Measurements from ENCODE around the gene LUC7L. TPM values are rescaled to one million over a fixed set of nuclear protein-coding genes. Genes with fewer than 3 reads are reported as not detected.
A peak's percentile ranks its signal among the peaks of the same experiment; 100 is the strongest.

Gene LUC7L
- total and polyA plus RNA-seq, 2 of the 8 experiments (the other 6 are each of a cell fraction or from before 2014, with no cell fraction given): 49.7 to 129 TPM

DNA sequence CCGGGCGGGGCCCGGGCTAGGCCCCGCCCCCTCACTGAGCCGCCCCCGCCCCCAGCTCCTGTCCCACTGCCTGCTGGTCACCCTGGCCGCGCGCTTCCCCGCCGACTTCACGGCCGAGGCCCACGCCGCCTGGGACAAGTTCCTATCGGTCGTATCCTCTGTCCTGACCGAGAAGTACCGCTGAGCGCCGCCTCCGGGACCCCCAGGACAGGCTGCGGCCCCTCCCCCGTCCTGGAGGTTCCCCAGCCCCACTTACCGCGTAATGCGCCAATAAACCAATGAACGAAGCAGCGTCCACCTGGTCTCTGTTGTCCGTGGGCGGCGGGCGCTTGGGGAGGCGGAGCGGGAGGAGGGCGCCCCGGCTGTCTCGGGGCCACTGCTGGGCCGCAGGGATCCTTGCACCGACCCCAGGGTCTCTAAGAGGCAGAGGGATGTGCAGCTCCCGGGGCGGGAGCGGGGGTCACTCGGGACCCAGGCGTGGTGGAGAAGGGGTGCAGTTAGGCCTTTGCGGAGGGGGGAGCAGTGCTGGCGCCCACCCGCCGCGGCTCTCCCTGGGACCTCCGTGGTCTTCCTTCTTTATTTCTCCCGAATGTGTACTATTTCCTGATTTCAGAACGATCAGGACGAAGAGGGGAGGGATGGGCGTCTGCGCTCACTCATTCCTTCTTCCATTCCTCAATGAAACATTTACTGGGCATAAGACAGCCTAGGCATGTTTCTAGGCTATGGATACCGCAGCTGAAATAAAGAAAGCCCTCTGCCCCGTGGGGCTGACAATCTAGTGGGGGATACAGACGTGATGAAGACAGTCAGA is 74.8 kb downstream of the LUC7L start:
- no peak overlapping the region for H3K56ac ChIP-seq (replicated peaks; ENCODE audit: insufficient read length, low read depth, low read length)
- no peak overlapping the region for H2BK15ac ChIP-seq (ENCODE audit: low read length)
- H3K36me3 ChIP-seq (ENCODE audit: control insufficient read depth in 2 of 4, insufficient read depth in 4 of 4, low read length in 3 of 4): no peaks in the 10 kb centered on the region
- no peak overlapping the region for H3K23ac ChIP-seq (ENCODE audit: insufficient read length)
- no peak overlapping the region for H3K18ac ChIP-seq (ENCODE audit: extremely low read depth, low read length)
- H3K4me1 ChIP-seq (replicated peaks in 1 of 4; ENCODE audit: control insufficient read depth in 3 of 4, insufficient read depth in 4 of 4, low read length in 3 of 4): peaks cover 0 to 2% (median 0%) of the 10 kb centered on the region in 4 experiments; a peak in 2 of 7 replicates
- no peak overlapping the region for H2AK5ac ChIP-seq (ENCODE audit: low read depth, low read length)
- no peak overlapping the region for H4K8ac ChIP-seq (ENCODE audit: extremely low read depth, insufficient read depth, low read length)
- H3K79me2 ChIP-seq (ENCODE audit: control insufficient read depth in 1 of 2, insufficient read depth in 2 of 2, low read length in 2 of 2): no peaks in the 10 kb centered on the region
- no peak overlapping the region for H2BK5ac ChIP-seq (ENCODE audit: low read depth, low read length)
- no peaks in the 10 kb centered on the region for H3K79me1 ChIP-seq (ENCODE audit: low read depth, low read length)
- no peak for FAIRE-seq
- no peak overlapping the region for H2BK20ac ChIP-seq (ENCODE audit: low read length)
- no peak overlapping the region for H4K5ac ChIP-seq (ENCODE audit: insufficient read length, low read depth, low read length)
- DNase-seq (ENCODE audit: low read depth in 1 of 2, low spot score in 2 of 2): peak in 1 of 2 experiments; percentile 81
- H3K4me3 ChIP-seq (ENCODE audit: extremely low read depth in 1 of 4, insufficient read depth in 2 of 4, low read depth in 3 of 4, low read length in 4 of 4): peak overlapping the region; percentile 53 to 69 (median 60)
- H3K27ac ChIP-seq (ENCODE audit: low read depth, low read length): no peak overlapping the region
- ChIA-PET POLR2A (ENCODE audit: partially characterized antibody) (no interaction called here), CTCF (ENCODE audit: partially characterized antibody) (interaction anchor here (1.5 kb wide), 1 partner anchor 48 kb away, joined by 4 read pairs; no protein-coding TSS in a partner anchor)
- H2BK12ac ChIP-seq (ENCODE audit: low read depth, low read length): no peak overlapping the region
- no peak overlapping the region for H3K9ac ChIP-seq (replicated peaks in 1 of 4; ENCODE audit: extremely low read depth in 1 of 4, low read depth in 3 of 4, low read length in 3 of 4)
- H3K14ac ChIP-seq (ENCODE audit: insufficient read length): no peak overlapping the region
- peak overlapping the region; percentile 83 to 84 for H3K4me2 ChIP-seq (ENCODE audit: insufficient read depth in 1 of 2, low read depth in 2 of 2, low read length in 2 of 2)
- no peaks in the 10 kb centered on the region for H3K9me3 ChIP-seq (ENCODE audit: insufficient read depth in 2 of 2, low read depth in 1 of 2, low read length in 1 of 2)
- H3K4ac ChIP-seq (replicated peaks; ENCODE audit: insufficient read length, low read depth, low read length): no peak overlapping the region
- H2BK120ac ChIP-seq (replicated peaks; ENCODE audit: low read depth, low read length): no peak overlapping the region
- H2AFZ ChIP-seq (ENCODE audit: low read length): 0 out of 2 replicates have a peak overlapping the region, but pooled peaks have one; percentile 27
- no peak overlapping the region for H4K91ac ChIP-seq (replicated peaks; ENCODE audit: insufficient read length, low read length)
- H3K23me2 ChIP-seq (ENCODE audit: low read depth, low read length): peaks cover 7% of the 10 kb centered on the region; the same call in 1 of the 2 replicates
- 14% methylated on average over 13 of the region's 59 CpGs; no CpG with 5 or more reads in 1 of the 2 experiments for WGBS, 2 experiments (ENCODE audit: extremely low coverage in 1 of 2, insufficient coverage in 1 of 2, insufficient read length in 1 of 2, insufficient replicate concordance in 2 of 2, low coverage in 1 of 2, low lambda C conversion rate in 2 of 2, missing lambda C conversion rate in 1 of 2)
- no peaks in the 10 kb centered on the region for H4K20me1 ChIP-seq (replicated peaks in 1 of 2; ENCODE audit: control insufficient read depth in 1 of 2, insufficient read depth in 2 of 2, low read length in 2 of 2)
- peaks cover 2 to 33% (median 25%) of the 10 kb centered on the region in 4 experiments for H3K27me3 ChIP-seq (replicated peaks in 1 of 4; ENCODE audit: control insufficient read depth in 3 of 4, extremely low read depth in 1 of 4, insufficient read depth in 3 of 4, low read length in 3 of 4)
- TF ChIP-seq CEBPB (IDR thresholded peaks at IDR 0.05; ENCODE audit: low read depth, low read length) (no peak), BCL11A (IDR thresholded peaks at IDR 0.05; ENCODE audit: low read depth in 2 of 2, low read length in 2 of 2) (no peak), SIX5 (IDR thresholded peaks at IDR 0.05; ENCODE audit: low read depth, low read length) (no peak), CBX8 (IDR thresholded peaks at IDR 0.05; ENCODE audit: borderline replicate concordance, low read depth, low read length) (no peak), RXRA (IDR thresholded peaks at IDR 0.05; ENCODE audit: insufficient read depth, low read depth, low read length) (no peak), KDM5A (IDR thresholded peaks at IDR 0.05; ENCODE audit: low read length) (no peak), KDM4A (IDR thresholded peaks at IDR 0.05; ENCODE audit: low read depth, low read length, severe bottlenecking) (peak; percentile 41), SP1 (IDR thresholded peaks at IDR 0.05; ENCODE audit: low read depth, low read length) (no peak), HDAC6 (IDR thresholded peaks at IDR 0.05; ENCODE audit: low read depth, low read length) (no peak), GABPA (IDR thresholded peaks at IDR 0.05; ENCODE audit: borderline replicate concordance, insufficient read depth, low read length) (no peak)
- TF ChIP-seq, protein P1, sequence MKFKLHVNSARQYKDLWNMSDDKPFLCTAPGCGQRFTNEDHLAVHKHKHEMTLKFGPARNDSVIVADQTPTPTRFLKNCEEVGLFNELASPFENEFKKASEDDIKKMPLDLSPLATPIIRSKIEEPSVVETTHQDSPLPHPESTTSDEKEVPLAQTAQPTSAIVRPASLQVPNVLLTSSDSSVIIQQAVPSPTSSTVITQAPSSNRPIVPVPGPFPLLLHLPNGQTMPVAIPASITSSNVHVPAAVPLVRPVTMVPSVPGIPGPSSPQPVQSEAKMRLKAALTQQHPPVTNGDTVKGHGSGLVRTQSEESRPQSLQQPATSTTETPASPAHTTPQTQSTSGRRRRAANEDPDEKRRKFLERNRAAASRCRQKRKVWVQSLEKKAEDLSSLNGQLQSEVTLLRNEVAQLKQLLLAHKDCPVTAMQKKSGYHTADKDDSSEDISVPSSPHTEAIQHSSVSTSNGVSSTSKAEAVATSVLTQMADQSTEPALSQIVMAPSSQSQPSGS (IDR thresholded peaks at IDR 0.05; ENCODE audit: low read length): no peak
